Left ventricle myocardium inferior (tissue), 1 donor: ENCODE measurements around the gene SOX30. TPM values are rescaled to one million over a fixed set of nuclear protein-coding genes. Genes with fewer than 3 reads are reported as not detected.
"Not testable (repeated sequence)": the region's sequence is repeated elsewhere in the genome, so short reads cannot be mapped to it uniquely, and the experiment has no call there.

Experiments
- DNase-seq: peaks from one replicate; pipeline ENCODE4 v3.0.0-alpha.2; 2020
- H3K27ac ChIP-seq: fragments of 200-600 bp; replicated peaks from 2 replicates; pipeline ENCODE4 v1.8.0; 2021
- H3K27me3 ChIP-seq: fragments of 200-600 bp; 2 replicates; pipeline ENCODE4 v1.8.0; 2021; ENCODE audit warnings: low read depth
- H3K36me3 ChIP-seq: fragments of 200-600 bp; 2 replicates; pipeline ENCODE4 v1.8.0; 2021
- H3K4me1 ChIP-seq: fragments of 200-600 bp; 2 replicates; pipeline ENCODE4 v1.8.0; 2021
- H3K4me3 ChIP-seq: fragments of 200-600 bp; 2 replicates; pipeline ENCODE4 v1.8.0; 2021; ENCODE audit warnings: mild to moderate bottlenecking, moderate library complexity
- H3K9me3 ChIP-seq: fragments of 200-600 bp; replicated peaks from 2 replicates; pipeline ENCODE4 v1.8.0; 2021
- intact Hi-C: fragments of 100-400 bp; cut with micrococcal nuclease; formaldehyde crosslinking; loops from one replicate; pipeline ENCODE4 v1.11.0; 2022
- long read RNA-seq: library from polyadenylated mRNA; unstranded; transcript quantifications from one replicate; pipeline ENCODE4 v2.0.0, GENCODE V29; 2021
- total RNA-seq: library from RNA; stranded (reverse); fragmentation: NEBNext Ultra II Directional; extraction: Animal tissue kit (Norgen Biotek cat#: 25700); gene quantifications from one replicate; pipeline ENCODE4 v1.2.1, GENCODE V29; 2021
- TF ChIP-seq, protein P1 (sequence below): fragments of 200-600 bp; IDR thresholded peaks from 2 replicates; pipeline ENCODE4 v1.8.0; 2021; ENCODE audit warnings: antibody characterized with exemption, mild to moderate bottlenecking, borderline replicate concordance
- donor health status: DM: no; HTN: yes; CAD: no; lungs with severe emphysema.

The SOX30 gene
- 0.08 TPM for total RNA-seq
- long read RNA-seq, partial matches to known transcripts: 0 of 1 reads
- long read RNA-seq, other reads (novel, unspliced or antisense): 1 of 1 reads

DNA sequence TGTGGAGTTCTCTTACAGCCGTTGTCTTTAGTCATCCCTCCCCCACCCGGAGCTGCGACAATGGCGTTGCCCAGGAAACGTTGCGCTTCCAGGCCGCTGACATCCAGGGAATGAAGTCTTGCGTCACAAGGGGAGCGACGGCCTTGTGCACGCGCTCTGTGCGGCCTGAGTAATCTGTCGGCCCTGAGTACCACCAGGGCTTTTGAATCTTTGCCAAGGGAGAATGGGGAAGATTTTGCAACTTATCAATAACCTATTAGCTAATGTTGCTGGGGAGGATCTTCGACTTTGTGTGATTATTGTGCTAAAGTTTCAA lies at the start of gene SOX30:
Gene SOX30 (minus strand): TSS at position 62 of the 316 bp plus-strand sequence. CDS start 360 bp downstream, outside the sequence.
- intact Hi-C loops: no loop called here
- peaks cover 24% of the 10 kb centered on the region for H3K9me3 ChIP-seq
- no peak for DNase-seq
- peaks cover 11% of the 10 kb centered on the region for H3K4me1 ChIP-seq
- TF ChIP-seq, protein P1, sequence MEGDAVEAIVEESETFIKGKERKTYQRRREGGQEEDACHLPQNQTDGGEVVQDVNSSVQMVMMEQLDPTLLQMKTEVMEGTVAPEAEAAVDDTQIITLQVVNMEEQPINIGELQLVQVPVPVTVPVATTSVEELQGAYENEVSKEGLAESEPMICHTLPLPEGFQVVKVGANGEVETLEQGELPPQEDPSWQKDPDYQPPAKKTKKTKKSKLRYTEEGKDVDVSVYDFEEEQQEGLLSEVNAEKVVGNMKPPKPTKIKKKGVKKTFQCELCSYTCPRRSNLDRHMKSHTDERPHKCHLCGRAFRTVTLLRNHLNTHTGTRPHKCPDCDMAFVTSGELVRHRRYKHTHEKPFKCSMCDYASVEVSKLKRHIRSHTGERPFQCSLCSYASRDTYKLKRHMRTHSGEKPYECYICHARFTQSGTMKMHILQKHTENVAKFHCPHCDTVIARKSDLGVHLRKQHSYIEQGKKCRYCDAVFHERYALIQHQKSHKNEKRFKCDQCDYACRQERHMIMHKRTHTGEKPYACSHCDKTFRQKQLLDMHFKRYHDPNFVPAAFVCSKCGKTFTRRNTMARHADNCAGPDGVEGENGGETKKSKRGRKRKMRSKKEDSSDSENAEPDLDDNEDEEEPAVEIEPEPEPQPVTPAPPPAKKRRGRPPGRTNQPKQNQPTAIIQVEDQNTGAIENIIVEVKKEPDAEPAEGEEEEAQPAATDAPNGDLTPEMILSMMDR: no peak
- peak within 1 kb of the TSS; percentile 66 for H3K4me3 ChIP-seq
- H3K27me3 ChIP-seq: peaks cover 12% of the 10 kb centered on the region
- H3K36me3 ChIP-seq: no peaks in the 10 kb centered on the region
- no peak within 1 kb of the TSS for H3K27ac ChIP-seq

DNA sequence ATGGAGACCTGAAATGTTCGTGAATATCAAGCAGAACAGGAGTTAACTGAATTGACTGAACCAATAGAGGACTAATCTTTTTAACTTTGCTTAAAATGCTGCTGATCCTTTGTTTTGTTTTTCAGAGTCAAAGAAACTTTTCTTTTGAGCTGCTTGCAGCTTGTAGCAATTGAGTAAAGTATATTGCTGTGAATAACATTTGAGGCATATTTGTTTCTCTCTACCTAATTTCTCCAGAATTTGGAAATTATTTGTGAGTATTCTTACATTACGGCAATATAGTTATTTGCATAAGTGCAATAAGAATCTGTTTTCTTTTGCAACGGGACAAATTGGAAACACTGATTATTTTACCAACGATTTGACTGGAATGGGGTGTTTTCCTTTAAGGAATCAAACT lies 46.4 kb upstream of the SOX30 start:
- intact Hi-C loops, H3K27ac ChIP-seq, H3K36me3 ChIP-seq, H3K27me3 ChIP-seq, H3K4me1 ChIP-seq, H3K4me3 ChIP-seq, DNase-seq: not testable (repeated sequence)
- peaks cover 31% of the 10 kb centered on the region for H3K9me3 ChIP-seq

GRCh38 chr5:157696154-157696553 lies 43.9 kb upstream of the SOX30 start:
- H3K27me3 ChIP-seq, DNase-seq, H3K27ac ChIP-seq, H3K4me3 ChIP-seq, intact Hi-C loops, H3K36me3 ChIP-seq, H3K4me1 ChIP-seq: not testable (repeated sequence)
- H3K9me3 ChIP-seq: peaks cover 26% of the 10 kb centered on the region

GRCh38 chr5:157693816-157694215 lies 41.6 kb upstream of the SOX30 start:
- intact Hi-C loops, H3K36me3 ChIP-seq, H3K27ac ChIP-seq, DNase-seq, H3K4me1 ChIP-seq, H3K4me3 ChIP-seq: not testable (repeated sequence)
- H3K9me3 ChIP-seq: peaks cover 13% of the 10 kb centered on the region
- peaks cover 10% of the 10 kb centered on the region for H3K27me3 ChIP-seq

GRCh38 chr5:157690690-157691433 lies 38.6 kb upstream of the SOX30 start:
- no peaks in the 10 kb centered on the region for H3K9me3 ChIP-seq
- H3K27ac ChIP-seq: no peak overlapping the region
- H3K27me3 ChIP-seq: peaks cover 10% of the 10 kb centered on the region
- intact Hi-C loops: no loop called here
- TF ChIP-seq, protein P1: no peak
- DNase-seq: no peak
- H3K4me3 ChIP-seq: peak overlapping the region; percentile 11
- H3K4me1 ChIP-seq: peaks cover 10% of the 10 kb centered on the region
- H3K36me3 ChIP-seq: no peaks in the 10 kb centered on the region

- no peaks in the 10 kb centered on the region for H3K36me3 ChIP-seq
- peaks cover 10% of the 10 kb centered on the region for H3K27me3 ChIP-seq
- DNase-seq: no peak
- H3K9me3 ChIP-seq: no peaks in the 10 kb centered on the region
- intact Hi-C loops: no loop called here
- peaks cover 10% of the 10 kb centered on the region for H3K4me1 ChIP-seq
- TF ChIP-seq, protein P1: no peak
- no peak overlapping the region for H3K27ac ChIP-seq
- H3K4me3 ChIP-seq: peak overlapping the region; percentile 11
Measured at GRCh38 chr5:157689942-157690689, 37.9 kb upstream of the SOX30 start.

DNA sequence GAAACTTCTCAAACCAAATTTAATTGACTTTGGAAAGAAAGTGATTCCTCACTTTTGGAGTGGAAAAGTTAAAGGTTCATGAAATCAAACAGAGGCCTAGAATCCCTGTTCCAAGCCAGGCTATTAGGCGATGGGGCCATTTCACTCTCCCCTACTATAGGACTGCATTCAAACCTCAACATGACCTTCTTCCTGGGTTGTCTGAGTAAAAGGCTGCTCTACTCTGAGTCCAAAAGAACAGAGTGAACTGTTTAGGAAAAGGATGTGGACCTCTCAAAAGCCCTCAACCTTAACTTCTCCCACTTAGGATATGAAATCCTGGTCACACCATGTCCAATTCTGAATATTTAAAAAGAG lies 34.9 kb upstream of the SOX30 start:
- no peaks in the 10 kb centered on the region for H3K9me3 ChIP-seq
- no peak overlapping the region for H3K4me3 ChIP-seq
- H3K36me3 ChIP-seq: no peaks in the 10 kb centered on the region
- DNase-seq: no peak
- TF ChIP-seq, protein P1: no peak
- intact Hi-C loops: no loop called here
- H3K27me3 ChIP-seq: peaks cover 10% of the 10 kb centered on the region
- H3K4me1 ChIP-seq: peaks cover 10% of the 10 kb centered on the region
- H3K27ac ChIP-seq: peak overlapping the region; percentile 69

- H3K4me1 ChIP-seq, H3K4me3 ChIP-seq, H3K9me3 ChIP-seq, intact Hi-C loops, H3K36me3 ChIP-seq: not testable (repeated sequence)
- peak; percentile 15 for DNase-seq
- peak overlapping the region; percentile 69 for H3K27ac ChIP-seq
- H3K27me3 ChIP-seq: peaks cover 10% of the 10 kb centered on the region
Measured at GRCh38 chr5:157686276-157687197, 34.3 kb upstream of the SOX30 start.
